Esophagus muscularis mucosa (tissue), 3 donors: Measurements from ENCODE around the gene RNF5.

ENCODE experiments used
- CTCF ChIP-seq, 3 experiments: fragments of 200-600 bp in 2 of 3; fragments of 450-650 bp in 1 of 3; sonication (generic) in 2 of 3; IDR thresholded peaks; one replicate each; pipeline ENCODE4 v1.5.1; 2017 to 2019; ENCODE audit warnings: antibody characterized with exemption in 3 of 3, mild to moderate bottlenecking in 2 of 3, moderate library complexity in 1 of 3
- EP300 ChIP-seq: sonication (generic); formaldehyde crosslinking; IDR thresholded peaks from one replicate; pipeline ENCODE4 v1.6.1; 2017; ENCODE audit warnings: antibody characterized with exemption

GRCh38 chr6:32213649-32214048, 35.4 kb downstream of the RNF5 start:
- TF ChIP-seq CTCF (IDR thresholded peaks at IDR 0.05) (no peak), EP300 (no peak)
